Activated CD8-positive, alpha-beta T cell treated with anti-CD3 and anti-CD28 coated beads for 36 hours (primary cell): ENCODE results near the gene KLF7. TPM values are rescaled to one million over a fixed set of nuclear protein-coding genes. Genes with fewer than 3 reads are reported as not detected.

Experiments
- ATAC-seq: fragments of 200-7000 bp; cut with Tn5 transposase; one replicate; pipeline ENCODE4 v1.10.0; 2021; ENCODE audit warnings: mild to moderate bottlenecking, moderate library complexity
- CTCF ChIA-PET: fragments of 350-600 bp; sonication (Branson Sonifier 250); formaldehyde crosslinking; loops from one replicate; lab custom pipeline; 2021; ENCODE audit warnings: antibody characterized with exemption; lab: Charles Lee
- POLR2A ChIA-PET: fragments of 350-600 bp; sonication (Branson Sonifier 250); formaldehyde crosslinking; loops from one replicate; lab custom pipeline; 2021; ENCODE audit warnings: antibody characterized with exemption; lab: Charles Lee
- DNase-seq: peaks from one replicate; pipeline ENCODE4 v3.0.0-alpha.2; 2020
- H3K27ac Mint-ChIP-seq: one replicate; pipeline ENCODE4 v1.8.0; 2021; ENCODE audit warnings: mild to moderate bottlenecking, mixed read lengths
- H3K27me3 Mint-ChIP-seq: one replicate; pipeline ENCODE4 v1.8.0; 2021; ENCODE audit warnings: mixed read lengths
- H3K36me3 Mint-ChIP-seq: one replicate; pipeline ENCODE4 v1.8.0; 2021; ENCODE audit warnings: low read depth, mixed read lengths
- H3K4me1 Mint-ChIP-seq: one replicate; pipeline ENCODE4 v1.8.0; 2021; ENCODE audit warnings: low read depth, mixed read lengths
- H3K4me3 Mint-ChIP-seq: one replicate; pipeline ENCODE4 v1.8.0; 2021; ENCODE audit warnings: mild to moderate bottlenecking, moderate library complexity, mixed read lengths
- H3K9me3 Mint-ChIP-seq: one replicate; pipeline ENCODE4 v1.8.0; 2021; ENCODE audit warnings: mixed read lengths
- intact Hi-C: fragments of 100-400 bp; cut with micrococcal nuclease; formaldehyde crosslinking; loops from one replicate; pipeline ENCODE4 v1.10.0; 2022
- total RNA-seq, 2 experiments: library from RNA; stranded (reverse); gene quantifications; one replicate each; pipeline ENCODE4 v1.2.3, GENCODE V29; 2021
- TF ChIP-seq, protein P1 (sequence below): fragments of 200-600 bp; IDR thresholded peaks from one replicate; pipeline ENCODE4 v1.8.0; 2022; ENCODE audit warnings: antibody characterized with exemption, mild to moderate bottlenecking

Gene KLF7
- total RNA-seq, 2 experiments from 2014 or later = 9.8 to 10.0 TPM

DNA sequence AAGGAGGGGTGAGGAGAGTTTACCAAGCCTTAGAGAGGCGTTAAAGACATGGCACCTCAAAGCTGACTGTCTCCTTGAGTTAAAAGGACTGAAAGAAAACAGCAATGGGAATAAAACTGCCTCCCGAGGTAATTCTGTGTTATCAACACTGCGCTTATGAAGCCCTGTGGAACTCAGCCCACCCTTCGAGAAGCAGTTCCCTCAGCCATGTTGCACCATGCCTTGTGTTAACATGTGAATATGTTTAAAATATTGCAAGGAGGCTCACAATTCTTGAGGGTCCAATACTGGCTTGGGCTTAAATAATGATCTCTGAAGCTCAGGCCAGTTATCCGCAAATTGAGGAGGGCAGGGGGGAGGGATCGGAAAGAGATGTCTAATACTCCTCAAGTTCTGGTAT is 14.7 kb downstream of the KLF7 start:
- H3K36me3 Mint-ChIP-seq = peaks cover 5% of the 10 kb centered on the region
- TF ChIP-seq, protein P1, sequence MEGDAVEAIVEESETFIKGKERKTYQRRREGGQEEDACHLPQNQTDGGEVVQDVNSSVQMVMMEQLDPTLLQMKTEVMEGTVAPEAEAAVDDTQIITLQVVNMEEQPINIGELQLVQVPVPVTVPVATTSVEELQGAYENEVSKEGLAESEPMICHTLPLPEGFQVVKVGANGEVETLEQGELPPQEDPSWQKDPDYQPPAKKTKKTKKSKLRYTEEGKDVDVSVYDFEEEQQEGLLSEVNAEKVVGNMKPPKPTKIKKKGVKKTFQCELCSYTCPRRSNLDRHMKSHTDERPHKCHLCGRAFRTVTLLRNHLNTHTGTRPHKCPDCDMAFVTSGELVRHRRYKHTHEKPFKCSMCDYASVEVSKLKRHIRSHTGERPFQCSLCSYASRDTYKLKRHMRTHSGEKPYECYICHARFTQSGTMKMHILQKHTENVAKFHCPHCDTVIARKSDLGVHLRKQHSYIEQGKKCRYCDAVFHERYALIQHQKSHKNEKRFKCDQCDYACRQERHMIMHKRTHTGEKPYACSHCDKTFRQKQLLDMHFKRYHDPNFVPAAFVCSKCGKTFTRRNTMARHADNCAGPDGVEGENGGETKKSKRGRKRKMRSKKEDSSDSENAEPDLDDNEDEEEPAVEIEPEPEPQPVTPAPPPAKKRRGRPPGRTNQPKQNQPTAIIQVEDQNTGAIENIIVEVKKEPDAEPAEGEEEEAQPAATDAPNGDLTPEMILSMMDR = no peak
- CTCF ChIA-PET = interaction anchor here (1.2 kb wide), 1 partner anchor 9 kb away, joined by 5 read pairs; no protein-coding TSS in a partner anchor
- H3K4me1 Mint-ChIP-seq = peaks cover 64% of the 10 kb centered on the region
- ATAC-seq = no peak
- no peaks in the 10 kb centered on the region for H3K27me3 Mint-ChIP-seq
- no peak overlapping the region for H3K27ac Mint-ChIP-seq
- H3K9me3 Mint-ChIP-seq = no peaks in the 10 kb centered on the region
- DNase-seq = no peak
- POLR2A ChIA-PET = no interaction called here
- intact Hi-C loops = no loop called here
- H3K4me3 Mint-ChIP-seq = no peak overlapping the region

DNA sequence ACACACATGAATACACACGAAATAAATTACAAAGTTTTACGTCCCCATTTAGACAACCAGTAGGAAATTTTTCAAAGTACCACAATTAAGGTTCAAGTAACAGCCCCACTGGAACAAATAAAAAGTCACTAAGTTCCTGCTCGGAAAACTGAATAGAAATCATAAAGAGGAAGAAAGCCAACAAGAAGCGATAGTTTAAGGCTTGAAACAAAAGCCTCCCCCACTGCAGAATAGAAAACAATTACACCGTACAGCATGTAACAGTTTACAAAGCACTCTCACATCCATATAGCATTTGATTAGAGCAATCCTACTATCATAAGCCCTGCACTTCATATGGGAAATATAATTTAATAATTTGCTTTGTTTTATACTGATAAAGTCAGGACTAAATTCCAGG is 15.5 kb downstream of the KLF7 start:
- intact Hi-C loops = no loop called here
- Mint-ChIP-seq H3K4me3 (no peak overlapping the region), H3K9me3 (no peaks in the 10 kb centered on the region), H3K36me3 (peaks cover 9% of the 10 kb centered on the region), H3K4me1 (peaks cover 56% of the 10 kb centered on the region), H3K27ac (no peak overlapping the region), H3K27me3 (no peaks in the 10 kb centered on the region)
- TF ChIP-seq, protein P1 = no peak
- CTCF ChIA-PET = no interaction called here
- POLR2A ChIA-PET = interaction anchor here (1.2 kb wide), 1 partner anchor 27 kb away, joined by 4 read pairs; no protein-coding TSS in a partner anchor
- ATAC-seq (no peak), DNase-seq (no peak)

DNA sequence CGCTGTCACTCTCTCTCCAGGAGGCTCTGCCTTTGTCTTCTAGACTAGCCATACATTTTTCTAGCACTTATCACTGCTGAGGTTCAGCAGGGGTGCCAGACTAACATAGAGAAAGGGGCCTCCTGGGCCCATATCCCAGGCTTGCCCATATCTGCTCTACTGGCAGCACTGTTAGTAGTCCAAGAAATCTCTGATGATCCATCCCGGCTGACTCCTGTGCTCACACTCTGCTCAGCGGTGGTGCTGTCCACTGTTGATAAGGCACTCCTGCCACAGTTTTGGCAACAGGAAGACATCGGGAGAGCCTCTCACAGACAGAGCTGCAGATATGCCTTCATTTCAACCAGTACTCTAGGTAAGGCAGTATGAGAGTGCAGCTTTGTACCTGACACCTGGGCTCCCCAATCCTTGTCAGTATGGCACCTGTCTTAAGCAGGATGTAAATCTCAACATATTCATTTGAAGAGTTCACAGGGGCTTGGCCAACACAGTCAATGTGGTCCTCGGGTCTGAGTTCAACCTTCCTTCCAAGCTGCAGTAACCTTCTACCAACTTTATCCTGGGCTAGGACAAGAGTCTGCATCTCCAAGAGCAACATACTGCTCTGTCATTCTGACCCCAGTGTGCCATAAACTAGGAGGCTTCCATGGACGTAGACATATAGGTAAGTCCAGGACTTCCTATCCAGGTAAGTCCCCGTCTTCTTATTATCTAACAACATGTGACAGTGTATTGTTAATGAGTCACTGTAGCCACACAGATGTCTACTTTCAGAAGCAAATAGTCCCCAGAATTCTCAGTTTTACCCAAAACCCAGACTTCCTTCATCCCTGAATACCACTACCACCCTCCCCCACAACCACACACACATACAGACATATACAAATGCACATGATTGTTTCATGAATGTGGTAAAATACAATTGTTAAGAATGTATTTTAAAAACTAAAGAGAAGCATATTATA is 16.2 kb downstream of the KLF7 start:
- POLR2A ChIA-PET = interaction anchor here (1.2 to 1.9 kb wide), 2 partner anchors 18 to 26 kb away, joined by 4 to 6 read pairs; no protein-coding TSS in a partner anchor
- intact Hi-C loops = loop anchor here (2.0 kb wide), 1 partner anchor 15 kb away; the partner anchor contains the start of gene KLF7
- CTCF ChIA-PET = no interaction called here
- ATAC-seq (peak; percentile 81), DNase-seq (peak; percentile 49)
- no peak overlapping the region for H3K27ac Mint-ChIP-seq
- H3K27me3 Mint-ChIP-seq = no peaks in the 10 kb centered on the region
- no peaks in the 10 kb centered on the region for H3K9me3 Mint-ChIP-seq
- peaks cover 56% of the 10 kb centered on the region for H3K4me1 Mint-ChIP-seq
- H3K4me3 Mint-ChIP-seq = no peak overlapping the region
- H3K36me3 Mint-ChIP-seq = peaks cover 9% of the 10 kb centered on the region
- TF ChIP-seq, protein P1 = no peak

DNA sequence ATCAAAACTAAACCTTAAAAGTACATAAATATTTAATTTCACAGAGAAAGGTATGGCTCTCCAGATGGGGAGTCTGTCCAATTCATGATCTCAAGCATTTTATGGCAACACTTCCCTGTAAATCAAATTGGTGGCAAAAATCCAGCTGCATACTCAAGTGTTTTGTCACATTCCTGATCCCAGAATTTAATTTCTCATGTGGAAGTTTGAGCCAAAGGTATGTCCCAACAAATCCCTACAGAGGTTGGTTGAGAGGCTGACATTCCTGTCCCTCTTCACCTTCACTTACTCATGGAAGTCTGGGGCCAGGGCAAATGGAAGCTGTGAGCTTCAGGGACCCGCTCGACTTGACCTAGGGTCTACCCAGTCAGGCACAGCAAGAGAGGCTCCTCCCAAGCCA is 17.7 kb downstream of the KLF7 start:
- TF ChIP-seq, protein P1 = no peak
- Mint-ChIP-seq H3K36me3 (peaks cover 9% of the 10 kb centered on the region), H3K4me3 (no peak overlapping the region), H3K9me3 (no peaks in the 10 kb centered on the region), H3K4me1 (peaks cover 53% of the 10 kb centered on the region), H3K27me3 (no peaks in the 10 kb centered on the region), H3K27ac (no peak overlapping the region)
- POLR2A ChIA-PET = interaction anchor here (0.6 to 1.9 kb wide), 3 partner anchors 14 to 136 kb away, joined by 3 to 6 read pairs (median 3); no protein-coding TSS in a partner anchor
- CTCF ChIA-PET = interaction anchor here (0.8 to 2.2 kb wide), 2 partner anchors 101 to 326 kb away, joined by 3 to 6 read pairs; no protein-coding TSS in a partner anchor
- intact Hi-C loops = loop anchor here (2.0 kb wide), 1 partner anchor 17 kb away; the partner anchor contains the start of gene KLF7
- ATAC-seq (no peak), DNase-seq (no peak)
